NCI-H187 treated with DMSO at 0.1 percent for 48 hours (cell line): ENCODE data around the gene EXOC3L4.
"Not testable (repeated sequence)": the region's sequence is repeated elsewhere in the genome, so short reads cannot be mapped to it uniquely, and the experiment has no call there.

Experiments
- DNase-seq: peaks from one replicate; lab custom pipeline; 2025; lab: John Stamatoyannopoulos, UW

EXOC3L4 gene

DNA sequence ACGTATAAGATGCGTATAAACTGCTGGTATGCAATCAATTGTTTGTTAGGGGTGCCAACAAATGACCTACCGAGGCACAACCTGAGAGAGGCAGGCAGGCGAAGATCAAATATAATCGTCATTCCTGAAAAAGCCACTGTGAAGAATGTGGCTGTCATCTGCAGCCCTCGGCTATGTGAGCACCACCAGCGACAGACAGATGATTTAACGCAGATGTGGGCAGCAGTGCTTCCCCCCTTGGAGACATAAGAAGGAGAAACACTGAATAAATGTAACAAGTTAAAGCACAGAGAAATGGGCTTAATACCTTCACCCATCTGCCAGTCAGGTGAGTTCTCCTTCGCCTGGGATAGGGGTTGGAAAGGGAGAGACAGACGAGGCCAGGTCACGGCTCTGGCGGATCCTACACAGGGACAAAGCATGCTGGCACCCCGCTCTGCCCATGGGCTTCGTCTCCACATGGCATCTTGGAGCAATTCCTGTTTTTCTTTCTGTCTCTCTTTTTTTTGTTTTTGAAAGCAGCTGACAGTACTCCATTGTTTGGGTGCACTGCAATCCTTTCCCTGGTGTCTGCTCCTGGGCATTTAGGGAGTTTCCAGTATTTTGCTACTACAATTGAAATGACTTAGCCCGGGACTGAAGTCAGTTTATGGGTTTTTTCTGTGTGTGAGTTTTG is 56.9 kb downstream of the EXOC3L4 start:
- DNase-seq: no peak

DNA sequence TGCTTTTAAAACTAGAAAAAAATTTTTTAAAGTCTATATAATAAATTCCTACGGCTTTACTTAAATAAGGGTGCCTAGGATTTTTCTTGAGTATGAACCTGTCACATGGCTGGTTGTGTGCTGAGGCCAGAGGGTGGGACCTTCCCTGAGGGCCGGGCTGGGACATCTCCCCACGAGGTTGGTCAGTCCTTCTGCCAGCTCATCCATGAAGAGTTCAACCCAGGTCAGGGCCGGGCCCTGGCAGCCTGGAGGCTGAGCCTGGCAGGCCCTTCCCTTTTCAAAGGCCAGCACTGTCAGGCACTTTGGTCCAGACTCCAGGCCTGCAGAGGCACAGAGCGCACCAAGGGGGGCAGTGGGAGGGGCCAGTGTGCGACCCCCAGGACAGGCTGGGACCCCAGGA is 60.5 kb downstream of the EXOC3L4 start:
- DNase-seq: no peak

DNA sequence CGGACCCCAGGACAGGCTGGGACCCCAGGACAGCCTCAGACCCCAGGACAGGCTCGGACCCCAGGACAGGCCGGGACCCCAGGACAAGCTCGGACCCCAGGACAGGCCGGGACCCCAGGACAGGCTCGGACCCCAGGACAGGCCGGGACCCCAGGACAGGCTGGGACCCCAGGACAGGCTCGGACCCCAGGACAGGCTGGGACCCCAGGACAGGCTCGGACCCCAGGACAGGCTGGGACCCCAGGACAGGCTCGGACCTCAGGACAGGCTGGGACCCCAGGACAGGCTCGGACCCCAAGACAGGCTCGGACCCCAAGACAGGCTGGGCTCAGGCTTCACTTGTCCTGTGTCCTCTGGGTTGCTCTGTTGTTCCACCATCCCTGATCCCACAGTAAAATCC is 60.9 kb downstream of the EXOC3L4 start:
- not testable (repeated sequence) for DNase-seq

DNA sequence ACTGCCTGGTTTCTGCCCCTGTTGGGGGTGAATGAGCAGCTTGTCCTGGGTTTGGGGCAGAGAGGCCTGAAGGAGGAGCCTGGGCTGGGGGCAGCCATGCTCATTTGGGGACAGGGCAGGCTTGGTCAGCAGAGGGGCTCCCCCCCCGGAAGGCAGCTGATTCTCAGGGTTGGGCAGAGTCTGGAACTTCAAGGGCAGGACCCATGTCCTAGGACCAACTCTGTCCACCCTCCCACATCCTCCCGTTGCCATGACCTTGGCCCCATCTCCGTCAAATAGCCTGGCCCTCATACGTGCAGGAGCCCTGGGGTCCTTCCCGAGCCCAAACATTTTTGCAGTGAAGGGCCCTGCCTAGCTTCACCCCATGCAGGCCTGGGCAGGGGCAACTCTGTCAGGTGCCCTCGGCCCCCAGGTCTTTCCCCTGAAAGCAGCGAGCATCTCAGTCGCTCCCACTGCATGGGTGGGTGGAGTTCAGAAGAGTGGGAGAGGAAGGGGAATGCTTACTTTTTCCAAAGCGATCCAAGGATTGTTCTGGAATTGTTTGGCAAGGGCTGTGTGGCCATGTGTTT is 61.4 kb downstream of the EXOC3L4 start:
- no peak for DNase-seq

DNA sequence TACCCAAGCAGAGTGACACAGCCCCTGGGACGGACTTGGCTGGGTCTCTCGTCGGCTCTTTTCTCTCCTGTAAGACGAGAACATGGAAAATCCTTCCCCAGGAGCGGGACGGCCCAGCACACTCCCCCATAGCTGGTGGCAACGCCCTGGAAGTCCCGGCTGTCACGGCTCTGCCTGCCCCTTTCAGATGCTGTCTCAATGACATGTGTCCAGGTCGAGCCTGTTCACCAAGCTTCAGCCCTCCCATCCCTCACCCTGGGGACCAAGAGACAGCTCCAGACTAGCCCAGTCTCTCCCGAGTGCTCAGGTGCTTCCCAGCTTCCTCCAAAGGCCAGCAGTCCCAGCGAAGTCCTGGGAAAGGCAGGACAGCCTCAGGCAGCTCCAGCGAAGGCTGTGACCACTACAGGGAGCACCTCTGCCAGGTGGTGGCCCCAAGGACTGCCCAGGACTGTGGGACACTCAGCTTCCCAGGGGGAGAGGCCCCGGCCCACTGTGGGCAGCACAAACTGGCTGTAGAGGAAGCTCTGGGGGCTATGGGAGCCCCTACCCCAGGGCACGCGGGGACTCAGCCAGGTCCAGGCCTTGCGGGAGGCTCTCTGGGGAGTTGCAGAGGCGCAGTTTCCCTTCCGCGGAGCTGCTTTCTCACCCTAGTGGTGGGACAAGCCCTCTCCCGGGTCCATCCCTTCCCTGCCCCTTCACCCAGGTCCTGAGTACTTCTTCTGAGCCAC is 62.3 kb downstream of the EXOC3L4 start:
- DNase-seq: no peak

DNA sequence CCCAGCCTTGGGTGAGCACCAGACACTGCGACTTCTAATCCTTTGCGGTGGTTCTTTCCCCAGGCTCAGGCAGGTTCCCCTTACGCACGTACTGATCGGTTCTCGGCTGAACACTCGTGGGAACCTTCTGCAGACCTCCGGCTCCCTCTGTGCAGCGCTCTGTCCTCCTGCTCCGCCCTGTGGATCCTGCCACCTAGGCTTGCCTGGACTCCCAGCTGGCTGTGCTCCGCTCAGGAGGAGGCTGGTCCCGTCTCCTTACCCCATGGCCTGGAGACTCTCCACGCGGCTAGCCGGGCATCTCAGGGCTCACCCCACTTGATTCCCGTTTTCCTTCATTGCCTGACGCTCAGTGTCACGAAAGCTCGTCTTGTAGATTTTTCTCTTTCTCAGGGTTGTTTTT is 63.4 kb downstream of the EXOC3L4 start:
- no peak for DNase-seq

DNA sequence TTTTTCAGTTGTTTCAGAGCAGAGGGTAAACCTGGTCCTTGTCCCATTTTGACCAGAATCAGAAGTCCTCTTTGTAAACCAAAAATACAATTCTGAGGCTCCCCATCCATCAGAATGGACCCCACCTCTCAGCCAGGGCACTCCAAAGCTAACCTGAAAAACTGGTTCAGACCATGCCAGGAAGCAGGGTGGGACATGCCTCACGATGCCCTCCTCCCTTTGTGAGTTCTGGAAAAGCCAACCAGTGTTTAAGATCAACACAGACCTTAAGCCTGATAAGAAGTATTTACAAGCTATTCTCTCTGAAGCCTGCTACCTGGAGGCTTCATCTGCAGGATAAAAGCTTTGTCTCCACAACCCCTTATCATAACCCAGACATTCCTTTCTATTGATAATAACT is 64.2 kb downstream of the EXOC3L4 start:
- no peak for DNase-seq
